ENCODE data around the gene ZNF329. TPM values are rescaled to one million over a fixed set of nuclear protein-coding genes. Genes with fewer than 3 reads are reported as not detected.

ZNF329 gene
- total RNA-seq, 1 experiment from 2014 or later, result 1.7 TPM

- Histone ChIP-seq H3K27me3 (ENCODE audit: insufficient read depth, low read length) (no peaks in the 10 kb centered on the region), H3K9ac (ENCODE audit: low read length) (no peak overlapping the region), H3K36me3 (ENCODE audit: control insufficient read depth in 1 of 2, insufficient read depth in 2 of 2, low read length in 2 of 2) (no peaks in the 10 kb centered on the region), H2AFZ (ENCODE audit: low read depth, low read length, poor library complexity, severe bottlenecking) (no peak overlapping the region), H3K4me1 (ENCODE audit: control insufficient read depth in 1 of 2, insufficient read depth in 2 of 2, low read length in 2 of 2) (no peaks in the 10 kb centered on the region), H3K9me3 (ENCODE audit: control insufficient read depth in 1 of 2, insufficient read depth in 1 of 2, low read depth in 1 of 2, low read length in 2 of 2) (peaks cover 30 to 41% of the 10 kb centered on the region in 2 experiments; a peak in 3 of 4 replicates), H3K79me2 (ENCODE audit: insufficient read depth, low read length) (no peaks in the 10 kb centered on the region), H3K9me2 (ENCODE audit: insufficient read depth) (no peaks in the 10 kb centered on the region), H4K20me1 (ENCODE audit: insufficient read depth) (no peaks in the 10 kb centered on the region), H3K4me2 (ENCODE audit: low read length) (no peak overlapping the region), H3K27ac (ENCODE audit: low read depth, low read length) (no peak overlapping the region), H3K4me3 (replicated peaks in 1 of 2; ENCODE audit: low read depth in 1 of 2, low read length in 2 of 2) (no peak overlapping the region)
- RAD21 ChIA-PET (ENCODE audit: low non-redundant PET in 1 of 2, low total read pairs in 2 of 2, uncharacterized antibody in 2 of 2, unreplicated experiment in 2 of 2), result no interaction called here
- POLR2A ChIA-PET, result no interaction called here
- CTCF ChIA-PET, result no interaction called here
- TF ChIP-seq EGR1 (IDR thresholded peaks at IDR 0.05; ENCODE audit: low read depth) (no peak), ELF1 (IDR thresholded peaks at IDR 0.05; ENCODE audit: borderline replicate concordance, low read depth) (no peak), REST (IDR thresholded peaks at IDR 0.05; ENCODE audit: low read depth) (no peak), POLR2A (IDR thresholded peaks at IDR 0.05; ENCODE audit: borderline replicate concordance, extremely low read depth, insufficient read depth, insufficient read length) (no peak), ZBTB33 (IDR thresholded peaks at IDR 0.05; ENCODE audit: extremely low read depth, insufficient replicate concordance, low read length) (no peak), EZH2 (IDR thresholded peaks at IDR 0.05) (no peak), MAX (IDR thresholded peaks at IDR 0.05) (no peak), YY1 (IDR thresholded peaks at IDR 0.05; ENCODE audit: extremely low read depth, insufficient replicate concordance, low read depth, low read length) (no peak), CBX3 (IDR thresholded peaks at IDR 0.05; ENCODE audit: low read depth) (no peak), JUND (IDR thresholded peaks at IDR 0.05) (no peak)
- TF ChIP-seq, protein P1, sequence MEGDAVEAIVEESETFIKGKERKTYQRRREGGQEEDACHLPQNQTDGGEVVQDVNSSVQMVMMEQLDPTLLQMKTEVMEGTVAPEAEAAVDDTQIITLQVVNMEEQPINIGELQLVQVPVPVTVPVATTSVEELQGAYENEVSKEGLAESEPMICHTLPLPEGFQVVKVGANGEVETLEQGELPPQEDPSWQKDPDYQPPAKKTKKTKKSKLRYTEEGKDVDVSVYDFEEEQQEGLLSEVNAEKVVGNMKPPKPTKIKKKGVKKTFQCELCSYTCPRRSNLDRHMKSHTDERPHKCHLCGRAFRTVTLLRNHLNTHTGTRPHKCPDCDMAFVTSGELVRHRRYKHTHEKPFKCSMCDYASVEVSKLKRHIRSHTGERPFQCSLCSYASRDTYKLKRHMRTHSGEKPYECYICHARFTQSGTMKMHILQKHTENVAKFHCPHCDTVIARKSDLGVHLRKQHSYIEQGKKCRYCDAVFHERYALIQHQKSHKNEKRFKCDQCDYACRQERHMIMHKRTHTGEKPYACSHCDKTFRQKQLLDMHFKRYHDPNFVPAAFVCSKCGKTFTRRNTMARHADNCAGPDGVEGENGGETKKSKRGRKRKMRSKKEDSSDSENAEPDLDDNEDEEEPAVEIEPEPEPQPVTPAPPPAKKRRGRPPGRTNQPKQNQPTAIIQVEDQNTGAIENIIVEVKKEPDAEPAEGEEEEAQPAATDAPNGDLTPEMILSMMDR (IDR thresholded peaks at IDR 0.05 in 2 of 3, conservative IDR thresholded peaks at IDR 0.05 in 1 of 3; ENCODE audit: borderline replicate concordance in 1 of 3, insufficient read depth in 1 of 3, low read depth in 2 of 3, low read length in 2 of 3), result no peak
- DNase-seq (ENCODE audit: low read depth, low spot score), result no peak
- BruUV-seq (replicated peaks), result no TSS peak
- intact Hi-C loops (cut with micrococcal nuclease), result no loop called here
- no peak for ATAC-seq
These were observed 21.3 kb downstream of the ZNF329 start for GRCh38 chr19:58129284-58129683.
